A673 (cell line): Measurements from ENCODE around the gene NANS.

Experiments
- EZH2 ChIP-seq: fragments of 200-600 bp; sonication (generic); IDR thresholded peaks from 2 replicates; pipeline ENCODE4 v1.6.1; 2017; ENCODE audit warnings: borderline replicate concordance, low read depth, mild to moderate bottlenecking, mixed read lengths, antibody characterized with exemption, low read length; ENCODE audit not compliant: poor library complexity, severe bottlenecking
- TF ChIP-seq, protein P1 (sequence below): fragments of 300-800, 200-600 bp; sonication (generic); conservative IDR thresholded peaks from 2 replicates; pipeline ENCODE4 v1.5.1; 2017; ENCODE audit warnings: low read depth, mild to moderate bottlenecking, antibody characterized with exemption, low read length, moderate library complexity, mixed read lengths

DNA sequence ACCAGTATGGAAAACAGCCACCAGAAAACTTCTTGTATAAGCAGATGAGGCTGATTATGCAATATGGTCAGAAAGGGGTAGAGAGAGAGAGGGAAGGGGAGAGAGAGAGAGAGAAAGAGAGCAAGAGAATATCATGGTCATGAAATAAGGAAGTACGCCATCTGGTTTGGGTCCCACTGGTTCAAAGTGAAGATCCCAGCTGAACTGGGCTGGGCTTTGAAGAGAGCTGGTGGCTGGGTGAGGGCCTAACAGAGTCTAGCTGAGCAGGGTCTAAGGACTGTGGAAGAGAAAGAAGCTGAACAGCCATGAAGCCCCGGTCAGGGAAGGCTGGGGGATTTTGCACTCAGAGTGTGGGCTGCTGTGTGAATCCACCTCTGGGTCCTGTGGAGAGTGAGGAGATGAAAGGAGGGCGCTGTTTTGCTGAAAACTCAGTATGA is 47.9 kb downstream of the NANS start:
- TF ChIP-seq, protein P1, sequence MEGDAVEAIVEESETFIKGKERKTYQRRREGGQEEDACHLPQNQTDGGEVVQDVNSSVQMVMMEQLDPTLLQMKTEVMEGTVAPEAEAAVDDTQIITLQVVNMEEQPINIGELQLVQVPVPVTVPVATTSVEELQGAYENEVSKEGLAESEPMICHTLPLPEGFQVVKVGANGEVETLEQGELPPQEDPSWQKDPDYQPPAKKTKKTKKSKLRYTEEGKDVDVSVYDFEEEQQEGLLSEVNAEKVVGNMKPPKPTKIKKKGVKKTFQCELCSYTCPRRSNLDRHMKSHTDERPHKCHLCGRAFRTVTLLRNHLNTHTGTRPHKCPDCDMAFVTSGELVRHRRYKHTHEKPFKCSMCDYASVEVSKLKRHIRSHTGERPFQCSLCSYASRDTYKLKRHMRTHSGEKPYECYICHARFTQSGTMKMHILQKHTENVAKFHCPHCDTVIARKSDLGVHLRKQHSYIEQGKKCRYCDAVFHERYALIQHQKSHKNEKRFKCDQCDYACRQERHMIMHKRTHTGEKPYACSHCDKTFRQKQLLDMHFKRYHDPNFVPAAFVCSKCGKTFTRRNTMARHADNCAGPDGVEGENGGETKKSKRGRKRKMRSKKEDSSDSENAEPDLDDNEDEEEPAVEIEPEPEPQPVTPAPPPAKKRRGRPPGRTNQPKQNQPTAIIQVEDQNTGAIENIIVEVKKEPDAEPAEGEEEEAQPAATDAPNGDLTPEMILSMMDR, result no peak
- TF ChIP-seq EZH2, result no peak
